Measurements from ENCODE around the gene RBM33. TPM values are rescaled to one million over a fixed set of nuclear protein-coding genes. Genes with fewer than 3 reads are reported as not detected.
"Not testable (repeated sequence)": the region's sequence is repeated elsewhere in the genome, so short reads cannot be mapped to it uniquely, and the experiment has no call there.

RBM33 gene
- total RNA-seq, 1 experiment from 2014 or later, result 61.1 TPM

DNA sequence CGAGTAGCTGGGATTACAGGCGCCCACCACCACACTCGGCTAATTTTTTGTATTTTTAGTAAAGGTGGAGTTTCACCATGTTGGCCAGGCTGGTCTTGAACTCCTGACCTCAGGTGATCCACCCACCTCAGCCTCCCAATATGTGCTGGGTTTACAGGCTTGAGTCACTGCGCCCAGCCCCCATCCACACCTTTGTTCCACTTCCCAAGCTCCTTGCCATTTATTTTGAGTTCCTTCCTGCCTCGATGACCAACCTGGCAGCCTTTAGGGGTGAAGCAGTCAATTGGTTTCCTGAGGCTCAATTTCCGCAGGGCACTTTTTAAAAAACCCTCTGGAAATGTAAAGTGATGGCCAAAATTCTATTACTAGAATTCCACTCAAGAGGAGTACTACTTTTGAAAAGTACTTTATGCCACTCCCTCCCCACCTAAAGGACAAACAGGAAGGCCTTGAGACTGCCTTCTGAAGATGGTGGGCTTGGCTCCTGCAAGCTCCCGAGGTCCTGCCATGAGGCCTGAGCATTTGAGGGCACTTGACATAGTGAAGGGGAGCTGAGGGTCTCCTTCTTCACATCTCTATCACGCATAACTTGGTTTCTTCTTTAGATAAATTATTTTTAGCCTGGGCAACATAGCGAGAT is 32.5 kb upstream of the RBM33 start:
- no peak overlapping the region for H3K4me3 ChIP-seq (ENCODE audit: low read depth in 2 of 2, low read length in 2 of 2)
- H3K9me3 ChIP-seq (ENCODE audit: control insufficient read depth, insufficient read depth, low read depth, low read length), result no peaks in the 10 kb centered on the region
- intact Hi-C loops (cut with micrococcal nuclease; ENCODE audit: unreplicated experiment), result no loop called here
- ChIA-PET CTCF (interaction anchor here (2.4 kb wide), 1 partner anchor 13 kb away, joined by 7 read pairs; no protein-coding TSS in a partner anchor), POLR2A (no interaction called here)
- in situ Hi-C loops (cut with HindIII; ENCODE audit: low pct_unique_long_range_greater_than_20kb, low sequenced_read_pairs), result no loop called here
- DNase-seq (ENCODE audit: low read depth, low spot score) (no peak), ATAC-seq (no peak)
- no peaks in the 10 kb centered on the region for H3K36me3 ChIP-seq (ENCODE audit: control insufficient read depth, insufficient read depth, low read length)
- TF ChIP-seq, protein P1, sequence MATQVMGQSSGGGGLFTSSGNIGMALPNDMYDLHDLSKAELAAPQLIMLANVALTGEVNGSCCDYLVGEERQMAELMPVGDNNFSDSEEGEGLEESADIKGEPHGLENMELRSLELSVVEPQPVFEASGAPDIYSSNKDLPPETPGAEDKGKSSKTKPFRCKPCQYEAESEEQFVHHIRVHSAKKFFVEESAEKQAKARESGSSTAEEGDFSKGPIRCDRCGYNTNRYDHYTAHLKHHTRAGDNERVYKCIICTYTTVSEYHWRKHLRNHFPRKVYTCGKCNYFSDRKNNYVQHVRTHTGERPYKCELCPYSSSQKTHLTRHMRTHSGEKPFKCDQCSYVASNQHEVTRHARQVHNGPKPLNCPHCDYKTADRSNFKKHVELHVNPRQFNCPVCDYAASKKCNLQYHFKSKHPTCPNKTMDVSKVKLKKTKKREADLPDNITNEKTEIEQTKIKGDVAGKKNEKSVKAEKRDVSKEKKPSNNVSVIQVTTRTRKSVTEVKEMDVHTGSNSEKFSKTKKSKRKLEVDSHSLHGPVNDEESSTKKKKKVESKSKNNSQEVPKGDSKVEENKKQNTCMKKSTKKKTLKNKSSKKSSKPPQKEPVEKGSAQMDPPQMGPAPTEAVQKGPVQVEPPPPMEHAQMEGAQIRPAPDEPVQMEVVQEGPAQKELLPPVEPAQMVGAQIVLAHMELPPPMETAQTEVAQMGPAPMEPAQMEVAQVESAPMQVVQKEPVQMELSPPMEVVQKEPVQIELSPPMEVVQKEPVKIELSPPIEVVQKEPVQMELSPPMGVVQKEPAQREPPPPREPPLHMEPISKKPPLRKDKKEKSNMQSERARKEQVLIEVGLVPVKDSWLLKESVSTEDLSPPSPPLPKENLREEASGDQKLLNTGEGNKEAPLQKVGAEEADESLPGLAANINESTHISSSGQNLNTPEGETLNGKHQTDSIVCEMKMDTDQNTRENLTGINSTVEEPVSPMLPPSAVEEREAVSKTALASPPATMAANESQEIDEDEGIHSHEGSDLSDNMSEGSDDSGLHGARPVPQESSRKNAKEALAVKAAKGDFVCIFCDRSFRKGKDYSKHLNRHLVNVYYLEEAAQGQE (IDR thresholded peaks at IDR 0.05; ENCODE audit: insufficient read depth in 1 of 2, low read depth in 2 of 2, low read length in 1 of 2), result no peak
- TF ChIP-seq POLR2AphosphoS5 (IDR thresholded peaks at IDR 0.05; ENCODE audit: low read depth, low read length) (no peak), TCF7L2 (IDR thresholded peaks at IDR 0.05; ENCODE audit: low read depth, low read length) (no peak), SIN3A (IDR thresholded peaks at IDR 0.05; ENCODE audit: borderline replicate concordance, insufficient read depth, low read depth, low read length) (no peak)
- TF ChIP-seq, protein P2, sequence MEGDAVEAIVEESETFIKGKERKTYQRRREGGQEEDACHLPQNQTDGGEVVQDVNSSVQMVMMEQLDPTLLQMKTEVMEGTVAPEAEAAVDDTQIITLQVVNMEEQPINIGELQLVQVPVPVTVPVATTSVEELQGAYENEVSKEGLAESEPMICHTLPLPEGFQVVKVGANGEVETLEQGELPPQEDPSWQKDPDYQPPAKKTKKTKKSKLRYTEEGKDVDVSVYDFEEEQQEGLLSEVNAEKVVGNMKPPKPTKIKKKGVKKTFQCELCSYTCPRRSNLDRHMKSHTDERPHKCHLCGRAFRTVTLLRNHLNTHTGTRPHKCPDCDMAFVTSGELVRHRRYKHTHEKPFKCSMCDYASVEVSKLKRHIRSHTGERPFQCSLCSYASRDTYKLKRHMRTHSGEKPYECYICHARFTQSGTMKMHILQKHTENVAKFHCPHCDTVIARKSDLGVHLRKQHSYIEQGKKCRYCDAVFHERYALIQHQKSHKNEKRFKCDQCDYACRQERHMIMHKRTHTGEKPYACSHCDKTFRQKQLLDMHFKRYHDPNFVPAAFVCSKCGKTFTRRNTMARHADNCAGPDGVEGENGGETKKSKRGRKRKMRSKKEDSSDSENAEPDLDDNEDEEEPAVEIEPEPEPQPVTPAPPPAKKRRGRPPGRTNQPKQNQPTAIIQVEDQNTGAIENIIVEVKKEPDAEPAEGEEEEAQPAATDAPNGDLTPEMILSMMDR (IDR thresholded peaks at IDR 0.05), result no peak
- H3K4me1 ChIP-seq (ENCODE audit: control insufficient read depth, insufficient read depth, low read length), result no peaks in the 10 kb centered on the region
- no peak overlapping the region for H3K27ac ChIP-seq (ENCODE audit: low read length)
- H3K27me3 ChIP-seq (ENCODE audit: control insufficient read depth, insufficient read depth, low read length), result no peaks in the 10 kb centered on the region; the same call in 1 of the 2 replicates
- BruUV-seq (replicated peaks), result no TSS peak

- BruUV-seq (replicated peaks), result no TSS peak
- no peaks in the 10 kb centered on the region for H3K4me1 ChIP-seq (ENCODE audit: control insufficient read depth, insufficient read depth, low read length)
- H3K9me3 ChIP-seq (ENCODE audit: control insufficient read depth, insufficient read depth, low read depth, low read length), result no peaks in the 10 kb centered on the region
- in situ Hi-C loops (cut with HindIII; ENCODE audit: low pct_unique_long_range_greater_than_20kb, low sequenced_read_pairs), result no loop called here
- ChIA-PET POLR2A (no interaction called here), CTCF (interaction anchor here (0.7 to 2.4 kb wide), 2 partner anchors 14 to 28 kb away, joined by 7 to 8 read pairs; no protein-coding TSS in a partner anchor)
- ATAC-seq (no peak), DNase-seq (ENCODE audit: low read depth, low spot score) (no peak)
- H3K4me3 ChIP-seq (ENCODE audit: low read depth in 2 of 2, low read length in 2 of 2), result no peak overlapping the region
- TF ChIP-seq, protein P2 (IDR thresholded peaks at IDR 0.05), result no peak
- TF ChIP-seq SIN3A (IDR thresholded peaks at IDR 0.05; ENCODE audit: borderline replicate concordance, insufficient read depth, low read depth, low read length), result no peak
- no peak for TF ChIP-seq POLR2AphosphoS5 (IDR thresholded peaks at IDR 0.05; ENCODE audit: low read depth, low read length)
- TF ChIP-seq TCF7L2 (IDR thresholded peaks at IDR 0.05; ENCODE audit: low read depth, low read length), result no peak
- TF ChIP-seq, protein P1 (IDR thresholded peaks at IDR 0.05; ENCODE audit: insufficient read depth in 1 of 2, low read depth in 2 of 2, low read length in 1 of 2), result no peak
- no peaks in the 10 kb centered on the region for H3K36me3 ChIP-seq (ENCODE audit: control insufficient read depth, insufficient read depth, low read length)
- no peaks in the 10 kb centered on the region; the same call in 1 of the 2 replicates for H3K27me3 ChIP-seq (ENCODE audit: control insufficient read depth, insufficient read depth, low read length)
- H3K27ac ChIP-seq (ENCODE audit: low read length), result no peak overlapping the region
- intact Hi-C loops (cut with micrococcal nuclease; ENCODE audit: unreplicated experiment), result no loop called here
Measured at GRCh38 chr7:155612658-155613057, 31.8 kb upstream of the RBM33 start.

GRCh38 chr7:155615085-155615484 is 29.4 kb upstream of the RBM33 start:
- POLR2A ChIA-PET, result not testable (repeated sequence)

More at GRCh38 chr7:155615085-155615484, 29.4 kb upstream of the RBM33 start:
- H3K27ac ChIP-seq (ENCODE audit: low read length); H3K9me3 ChIP-seq (ENCODE audit: control insufficient read depth, insufficient read depth, low read depth, low read length); DNase-seq (ENCODE audit: low read depth, low spot score); intact Hi-C loops (cut with micrococcal nuclease; ENCODE audit: unreplicated experiment); H3K4me3 ChIP-seq (ENCODE audit: low read depth in 2 of 2, low read length in 2 of 2); H3K4me1 ChIP-seq (ENCODE audit: control insufficient read depth, insufficient read depth, low read length); ATAC-seq; BruUV-seq (replicated peaks); H3K36me3 ChIP-seq (ENCODE audit: control insufficient read depth, insufficient read depth, low read length); CTCF ChIA-PET; H3K27me3 ChIP-seq (ENCODE audit: control insufficient read depth, insufficient read depth, low read length); in situ Hi-C loops (cut with HindIII; ENCODE audit: low pct_unique_long_range_greater_than_20kb, low sequenced_read_pairs): not testable (repeated sequence)
